Measurements from ENCODE around the gene MUC12. TPM values are rescaled to one million over a fixed set of nuclear protein-coding genes. Genes with fewer than 3 reads are reported as not detected.
"Not testable (repeated sequence)": the region's sequence is repeated elsewhere in the genome, so short reads cannot be mapped to it uniquely, and the experiment has no call there.

The MUC12 gene
- total and polyA plus RNA-seq, 9 of the 15 experiments (the other 6 are each of a cell fraction or from before 2014, with no cell fraction given) = 0.23 to 1.2 (median 0.79) TPM; not detected in 1

GRCh38 chr7:101065162-101065561 lies 95.8 kb downstream of the MUC12 start:
- H3K9me3 ChIP-seq (replicated peaks; ENCODE audit: control insufficient read depth, insufficient read depth, low read depth, low read length); ATAC-seq; intact Hi-C loops (cut with micrococcal nuclease); H4K20me1 ChIP-seq (replicated peaks; ENCODE audit: control insufficient read depth, insufficient read depth, low read length); H3K27ac ChIP-seq (ENCODE audit: extremely low read depth, low read depth, low read length); H3K4me2 ChIP-seq (ENCODE audit: insufficient read depth, low read length); H3K4me3 ChIP-seq; in situ Hi-C loops (cut with MboI); FAIRE-seq; BruUV-seq (replicated peaks); H2AFZ ChIP-seq (ENCODE audit: low read depth, low read length); DNase-seq (ENCODE audit: extremely low read depth in 1 of 4, low spot score in 3 of 4); H3K9me1 ChIP-seq (ENCODE audit: control insufficient read depth, insufficient read depth, low read length); H3K4me1 ChIP-seq (replicated peaks in 1 of 2; ENCODE audit: control insufficient read depth in 2 of 2, insufficient read depth in 2 of 2, low read length in 2 of 2); H3K9ac ChIP-seq (ENCODE audit: insufficient read depth in 1 of 2, low read depth in 2 of 2, low read length in 2 of 2); H3K79me2 ChIP-seq (ENCODE audit: control insufficient read depth, insufficient read depth, low read length); H3K36me3 ChIP-seq (ENCODE audit: control insufficient read depth, insufficient read depth, low read length): not testable (repeated sequence)
- ChIA-PET POLR2A (interaction anchor here (0.6 kb wide), 1 partner anchor 346 kb away, joined by 3 read pairs; no protein-coding TSS in a partner anchor), CTCF (ENCODE audit: low intra/inter-chr PET ratio) (interaction anchor here (0.6 kb wide), 1 partner anchor 350 kb away, joined by 3 read pairs; no protein-coding TSS in a partner anchor)
- TF ChIP-seq KDM1A (IDR thresholded peaks at IDR 0.05) = peak in 1 of 2 experiments; percentile 26; a peak in 1 of 4 replicates
- peak; percentile 98 for TF ChIP-seq ZNF121 (CRISPR knock-in tag; conservative IDR thresholded peaks at IDR 0.05)
- peak; percentile 60 for TF ChIP-seq BCOR (IDR thresholded peaks at IDR 0.05)
- 0% methylated on average over 3 of the region's 3 CpGs for WGBS (ENCODE audit: insufficient coverage, low coverage, missing lambda C conversion rate)
- peaks cover 41 to 91% of the 10 kb centered on the region in 2 experiments for H3K27me3 ChIP-seq (ENCODE audit: control insufficient read depth in 2 of 2, insufficient read depth in 2 of 2, low read length in 2 of 2)

- 2% methylated on average over 15 of the region's 15 CpGs for WGBS (ENCODE audit: insufficient coverage, low coverage, missing lambda C conversion rate)
- Histone ChIP-seq H3K9me3 (replicated peaks; ENCODE audit: control insufficient read depth, insufficient read depth, low read depth, low read length) (no peaks in the 10 kb centered on the region), H3K27ac (ENCODE audit: extremely low read depth, low read depth, low read length) (no peak overlapping the region), H3K9me1 (ENCODE audit: control insufficient read depth, insufficient read depth, low read length) (no peaks in the 10 kb centered on the region), H4K20me1 (replicated peaks; ENCODE audit: control insufficient read depth, insufficient read depth, low read length) (no peaks in the 10 kb centered on the region), H3K4me2 (ENCODE audit: insufficient read depth, low read length) (no peak overlapping the region), H3K27me3 (ENCODE audit: control insufficient read depth in 2 of 2, insufficient read depth in 2 of 2, low read length in 2 of 2) (peaks cover 43 to 87% of the 10 kb centered on the region in 2 experiments), H3K9ac (ENCODE audit: insufficient read depth in 1 of 2, low read depth in 2 of 2, low read length in 2 of 2) (peak overlapping the region in 1 of 2 experiments; percentile 1; a peak in 2 of 4 replicates), H3K36me3 (ENCODE audit: control insufficient read depth, insufficient read depth, low read length) (no peaks in the 10 kb centered on the region), H3K4me3 (no peak overlapping the region), H2AFZ (ENCODE audit: low read depth, low read length) (no peak overlapping the region), H3K4me1 (replicated peaks in 1 of 2; ENCODE audit: control insufficient read depth in 2 of 2, insufficient read depth in 2 of 2, low read length in 2 of 2) (no peaks in the 10 kb centered on the region; a peak in 1 of 5 replicates), H3K79me2 (ENCODE audit: control insufficient read depth, insufficient read depth, low read length) (no peaks in the 10 kb centered on the region)
- BruUV-seq (replicated peaks) = no TSS peak
- in situ Hi-C loops (cut with MboI) (no loop called here), intact Hi-C loops (cut with micrococcal nuclease) (no loop called here)
- ChIA-PET POLR2A (interaction anchor here (0.6 to 0.9 kb wide), 3 partner anchors 14 to 180 kb away, joined by 3 to 5 read pairs (median 3); no protein-coding TSS in a partner anchor), CTCF (ENCODE audit: low intra/inter-chr PET ratio) (no interaction called here)
- FAIRE-seq = no peak
- peak; percentile 29; the same call in 2 of the 3 replicates for ATAC-seq
- no peak for DNase-seq (ENCODE audit: extremely low read depth in 1 of 4, low spot score in 3 of 4)
- TF ChIP-seq IFI16 (CRISPR knock-in tag; IDR thresholded peaks at IDR 0.05) (no peak), PHF21A (IDR thresholded peaks at IDR 0.05; ENCODE audit: borderline replicate concordance, low read depth) (no peak), SIRT6 (IDR thresholded peaks at IDR 0.05; ENCODE audit: low read depth, low read length) (no peak), THAP7 (CRISPR knock-in tag; IDR thresholded peaks at IDR 0.05) (no peak), ZBTB34 (CRISPR knock-in tag; IDR thresholded peaks at IDR 0.05) (no peak), JUND (IDR thresholded peaks at IDR 0.05; ENCODE audit: borderline replicate concordance, low read depth, low read length) (no peak), JUND (tag; IDR thresholded peaks at IDR 0.05; ENCODE audit: borderline replicate concordance, low read depth, low read length) (no peak), MBD1 (CRISPR knock-in tag; IDR thresholded peaks at IDR 0.05) (no peak), TAF15 (IDR thresholded peaks at IDR 0.05; ENCODE audit: low read depth, low read length) (no peak)
Measured at GRCh38 chr7:101066141-101066832, 96.9 kb downstream of the MUC12 start.

Measured in K562 (cell line).